ENCODE data around the gene EPN1.

EPN1 gene

GRCh38 chr19:55660991-55661390 is 14.0 kb upstream of the EPN1 start:
- DNase-seq (ENCODE audit: low read depth): no peak

GRCh38 chr19:55661826-55662225 is 13.2 kb upstream of the EPN1 start:
- no peak for DNase-seq (ENCODE audit: low read depth)

- DNase-seq (ENCODE audit: low read depth): no peak
These were observed 11.0 kb upstream of the EPN1 start for GRCh38 chr19:55663846-55664536.

- DNase-seq (ENCODE audit: low read depth): no peak
These were observed 8.6 kb upstream of the EPN1 start for GRCh38 chr19:55666343-55667005.

GRCh38 chr19:55667006-55667381 is 8.0 kb upstream of the EPN1 start:
- DNase-seq (ENCODE audit: low read depth): no peak

GRCh38 chr19:55667511-55667910 is 7.5 kb upstream of the EPN1 start:
- DNase-seq (ENCODE audit: low read depth): no peak

GRCh38 chr19:55667958-55668357 is 7.1 kb upstream of the EPN1 start:
- no peak for DNase-seq (ENCODE audit: low read depth)

GRCh38 chr19:55668603-55669348 is 6.2 kb upstream of the EPN1 start:
- DNase-seq (ENCODE audit: low read depth): no peak

- no peak for DNase-seq (ENCODE audit: low read depth)
These were observed 5.4 kb upstream of the EPN1 start for GRCh38 chr19:55669418-55670279.

- DNase-seq (ENCODE audit: low read depth): no peak
These were observed 4.6 kb upstream of the EPN1 start for GRCh38 chr19:55670280-55671053.

- no peak for DNase-seq (ENCODE audit: low read depth)
These were observed 4.0 kb upstream of the EPN1 start for GRCh38 chr19:55671054-55671378.

- no peak for DNase-seq (ENCODE audit: low read depth)
These were observed 2.6 kb upstream of the EPN1 start for GRCh38 chr19:55672418-55672817.

GRCh38 chr19:55673465-55673864 is 1.6 kb upstream of the EPN1 start:
- no peak for DNase-seq (ENCODE audit: low read depth)

- no peak for DNase-seq (ENCODE audit: low read depth)
These were observed 1.1 kb upstream of the EPN1 start for GRCh38 chr19:55673889-55674288.

GRCh38 chr19:55674459-55674840 is 576 bp upstream of the EPN1 start:
- DNase-seq (ENCODE audit: low read depth): no peak

- DNase-seq (ENCODE audit: low read depth): no peak
These were observed 782 bp downstream of the EPN1 start for GRCh38 chr19:55675661-55676354.

GRCh38 chr19:55676383-55676782 is 1.4 kb downstream of the EPN1 start:
- DNase-seq (ENCODE audit: low read depth): no peak

- DNase-seq (ENCODE audit: low read depth): no peak
These were observed 2.0 kb downstream of the EPN1 start for GRCh38 chr19:55676889-55677505.

- DNase-seq (ENCODE audit: low read depth): no peak
These were observed 2.6 kb downstream of the EPN1 start for GRCh38 chr19:55677572-55678028.

- no peak for DNase-seq (ENCODE audit: low read depth)
These were observed 3.2 kb downstream of the EPN1 start for GRCh38 chr19:55678121-55678671.
